Left renal pelvis (tissue), 4 donors: Measurements from ENCODE around the gene TRIP11. TPM values are rescaled to one million over a fixed set of nuclear protein-coding genes. Genes with fewer than 3 reads are reported as not detected.

Experiments used
- DNase-seq, 4 donors: peaks; one replicate each; pipeline ENCODE4 v3.0.0-alpha.2; 2013; ENCODE audit warnings: low read depth in 4 of 4, low spot score in 3 of 4
- polyA plus RNA-seq, 4 donors: library from polyadenylated mRNA; unstranded; fragments of 120-200 nt; gene quantifications; one replicate each; pipeline ENCODE4 v1.2.1, GENCODE V29; 2013; ENCODE audit not compliant: insufficient read length in 4 of 4

The TRIP11 gene
- polyA plus RNA-seq, 4 donors = 33.7 to 46.1 (median 37.3) TPM

GRCh38 chr14:91961297-91962220 is 78.3 kb downstream of the TRIP11 start:
- DNase-seq = no peak

- no peak for DNase-seq
Observed at GRCh38 chr14:91957876-91958313, 82.0 kb downstream of the TRIP11 start.

- no peak for DNase-seq
Observed at GRCh38 chr14:91956616-91957015, 83.2 kb downstream of the TRIP11 start.

GRCh38 chr14:91955168-91955567 is 84.7 kb downstream of the TRIP11 start:
- no peak for DNase-seq

- DNase-seq = no peak
Observed at GRCh38 chr14:91953170-91953985, 86.5 kb downstream of the TRIP11 start.

DNA sequence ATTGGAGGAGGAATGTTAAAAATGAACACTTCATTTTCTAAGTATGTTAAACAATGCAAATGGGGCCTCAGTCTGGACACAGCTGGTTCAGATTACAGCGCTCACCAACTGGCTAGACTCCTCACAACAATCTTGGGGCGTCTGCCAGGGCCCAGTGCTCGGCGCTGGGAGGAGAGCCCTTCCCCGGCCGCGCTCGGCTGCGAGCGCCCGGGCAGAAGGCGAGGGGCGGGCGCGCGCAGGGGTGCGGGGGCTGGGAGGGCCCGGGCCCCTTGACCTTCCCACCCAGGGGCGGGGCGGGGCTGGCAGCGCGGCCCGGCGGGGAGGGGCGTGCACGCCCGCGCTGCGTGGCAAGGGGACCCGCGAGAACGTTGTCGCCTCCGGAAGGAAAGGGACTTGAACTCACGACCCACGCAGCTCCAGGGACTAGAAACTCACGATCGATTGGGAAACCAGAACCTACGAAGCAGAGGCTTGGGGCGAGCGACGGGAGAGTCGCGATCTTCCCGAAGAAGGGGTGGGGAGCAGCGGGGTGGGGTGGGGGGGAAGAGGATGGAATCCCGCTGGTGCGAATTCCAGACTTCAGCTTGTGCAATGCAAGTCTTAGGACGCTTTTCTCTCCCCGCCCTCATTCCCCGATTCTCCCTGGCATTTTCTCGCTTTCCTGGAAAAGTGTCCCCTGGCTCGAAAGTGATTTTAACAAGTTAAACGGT is 92.2 kb downstream of the TRIP11 start, which contains the start of gene FBLN5:
Gene FBLN5 (minus strand): TSS at position 220 of the 710 bp plus-strand sequence. CDS start 465 bp downstream, outside the sequence.
- DNase-seq = peak in 1 of 4 donors; percentile 42

DNA sequence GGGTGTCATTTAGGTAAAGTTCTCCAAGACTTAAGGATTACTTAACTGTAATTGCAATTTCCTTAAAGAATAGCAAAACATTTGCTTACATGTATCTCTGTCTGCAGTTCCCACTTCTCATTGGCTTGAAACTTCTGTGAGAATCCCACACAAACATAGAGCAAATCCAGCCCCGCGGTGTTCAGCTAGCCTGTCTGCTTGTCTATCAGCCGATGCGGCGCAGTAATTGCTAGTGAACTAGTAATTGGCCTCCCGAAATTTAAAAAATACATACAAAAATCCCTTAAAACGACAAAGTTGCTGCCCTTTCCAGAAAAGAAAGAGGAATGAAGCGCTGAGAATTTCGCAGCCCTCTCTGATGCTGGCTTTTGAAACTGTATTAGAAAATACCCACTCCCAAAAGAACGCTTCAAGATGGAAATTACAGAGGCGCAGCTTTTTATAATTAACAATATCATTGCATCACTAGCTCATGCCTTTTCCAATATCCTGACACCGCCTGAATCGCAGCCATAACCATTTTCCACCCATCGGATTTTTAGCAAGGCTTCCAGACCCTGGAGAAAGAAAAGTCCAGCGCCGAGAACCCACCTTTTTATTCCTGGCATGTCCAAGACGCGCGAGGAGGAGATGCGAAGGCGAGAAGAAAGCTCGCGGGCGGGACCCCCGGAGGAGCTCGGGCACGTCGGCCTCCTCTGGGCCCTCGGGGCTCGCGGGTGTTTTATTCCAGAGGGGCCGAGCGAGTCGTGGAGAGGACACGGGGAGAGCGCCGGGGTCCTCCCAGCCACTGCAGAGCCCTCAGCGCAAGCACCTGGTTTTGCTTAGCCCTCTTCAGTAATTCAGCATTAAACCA is 93.0 kb downstream of the TRIP11 start:
- no peak for DNase-seq

- no peak for DNase-seq
Observed at GRCh38 chr14:91945751-91946621, 93.9 kb downstream of the TRIP11 start.

DNA sequence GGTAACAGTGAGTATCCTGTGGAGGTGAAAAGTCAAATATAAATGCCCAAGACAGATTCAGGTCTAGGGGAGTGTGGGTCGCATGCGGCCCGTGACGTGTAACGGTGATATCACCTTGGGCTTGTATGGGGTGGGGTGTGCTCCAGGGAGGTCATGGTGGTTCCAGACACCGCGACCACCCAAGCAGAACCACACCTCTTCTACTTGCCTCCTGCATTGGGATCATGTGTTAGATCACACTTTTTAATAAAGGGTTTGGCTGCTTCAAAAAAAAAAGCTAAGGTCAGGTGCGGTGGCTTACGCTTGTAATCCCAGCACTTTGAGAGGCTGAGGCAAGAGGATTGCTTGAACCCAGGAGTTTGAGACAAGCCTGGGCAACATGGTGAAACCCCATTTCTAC is 96.9 kb downstream of the TRIP11 start:
- no peak for DNase-seq

- DNase-seq = no peak
Observed at GRCh38 chr14:91942128-91942527, 97.7 kb downstream of the TRIP11 start.

DNA sequence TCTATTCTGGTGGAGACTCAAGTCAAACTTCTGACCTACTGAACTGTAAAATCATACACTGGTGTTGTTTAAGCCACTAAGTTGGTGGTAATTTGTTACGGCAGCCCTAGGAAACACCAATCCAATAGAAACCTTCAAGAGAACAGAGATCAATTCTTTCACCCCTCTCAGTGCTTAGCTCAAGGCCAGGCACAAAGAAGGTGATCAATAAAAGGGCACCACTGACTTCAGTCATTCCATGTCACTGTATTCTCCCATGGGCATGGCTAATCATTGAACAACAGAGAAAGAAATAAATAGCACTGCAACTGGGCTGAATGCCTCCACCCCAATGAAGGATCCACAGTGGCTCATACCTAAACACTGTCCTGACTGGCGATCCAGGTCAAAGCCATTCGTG is 99.7 kb downstream of the TRIP11 start:
- DNase-seq = no peak

DNA sequence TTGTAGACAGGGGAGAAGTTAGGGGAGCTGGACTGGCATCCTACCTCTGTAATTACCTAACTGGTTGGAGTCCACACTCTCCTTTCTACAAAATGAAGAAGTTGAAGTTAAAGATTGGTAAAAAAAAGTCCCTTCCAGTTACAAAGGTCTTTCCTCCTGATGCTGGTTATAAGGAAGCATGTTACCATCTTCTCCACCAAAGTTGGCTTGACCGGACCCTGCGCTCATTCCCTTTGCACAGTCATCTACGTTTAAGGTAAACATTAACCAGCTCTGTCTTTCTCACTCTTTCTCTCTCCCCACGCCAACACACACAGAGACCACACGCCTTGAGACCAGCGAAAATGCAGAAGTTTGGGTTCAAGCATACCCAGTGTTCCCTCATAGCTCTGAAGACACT is 104.3 kb downstream of the TRIP11 start:
- no peak for DNase-seq

- DNase-seq = no peak
Observed at GRCh38 chr14:91934554-91935285, 105.1 kb downstream of the TRIP11 start.

- no peak for DNase-seq
Observed at GRCh38 chr14:91931478-91932088, 108.3 kb downstream of the TRIP11 start.

GRCh38 chr14:91929700-91930099 is 110.2 kb downstream of the TRIP11 start:
- no peak for DNase-seq

GRCh38 chr14:91927800-91928199 is 112.1 kb downstream of the TRIP11 start:
- no peak for DNase-seq

GRCh38 chr14:91927191-91927590 is 112.7 kb downstream of the TRIP11 start:
- no peak for DNase-seq
